K562 (cell line): Measurements from ENCODE around the gene HCCS. TPM values are rescaled to one million over a fixed set of nuclear protein-coding genes. Genes with fewer than 3 reads are reported as not detected.

Experiments used
- ATAC-seq: fragments of 200-7000 bp; cut with Tn5 transposase; 3 replicates; pipeline ENCODE4 v1.9.1; 2020; ENCODE audit warnings: moderate library complexity
- BruUV-seq: library from RNA; stranded (reverse); fragments of 400-500 nt; replicated peaks from 2 replicates; lab custom pipeline; 2021; lab: Mats Ljungman, UMichigan
- CTCF ChIA-PET: fragments of 300-600 bp; formaldehyde crosslinking; extraction: SDS; loops from one replicate; lab custom pipeline; 2021; ENCODE audit warnings: low intra/inter-chr PET ratio; lab: Yijun Ruan, JAX
- POLR2A ChIA-PET: fragments of 300-600, 350-650 bp; sonication (Branson Sonifier 250); formaldehyde crosslinking; extraction: SDS; loops from one replicate; lab custom pipeline; 2021; ENCODE audit warnings: antibody characterized with exemption, inconsistent platforms; lab: Yijun Ruan, JAX
- DNase-seq, 4 experiments: peaks; one replicate each; pipeline versions ENCODE4 v3.0.0 to v3.0.0-alpha.2; 2011 to 2018; ENCODE audit warnings: low spot score in 3 of 4, mixed read lengths in 3 of 4; ENCODE audit errors: extremely low read depth in 1 of 4
- FAIRE-seq: peaks from 2 replicates; lab custom pipeline; 2011; peaks lifted over from hg19 to GRCh38; lab: Jason Lieb, UNC
- H2AFZ ChIP-seq: 2 replicates; pipeline ENCODE4 v1.6.0; 2011; ENCODE audit warnings: low read depth, low read length, control low read depth, inconsistent platforms
- H3K27ac ChIP-seq: fragments of 200-600 bp; 3 replicates; pipeline ENCODE4 v1.8.0; 2011; ENCODE audit warnings: low read depth, mild to moderate bottlenecking, control low read depth, inconsistent platforms, low read length, moderate library complexity, mixed read lengths; ENCODE audit errors: extremely low read depth
- H3K27me3 ChIP-seq, 2 experiments: fragments of 300-600 bp in 1 of 2; 2 replicates in 1 of 2; 3 replicates in 1 of 2; pipeline versions ENCODE4 v1.6.0 to v1.8.0; 2011; ENCODE audit warnings: inconsistent platforms in 2 of 2, low read length in 2 of 2, mild to moderate bottlenecking in 1 of 2, mixed read lengths in 1 of 2, moderate library complexity in 1 of 2; ENCODE audit not compliant: control insufficient read depth in 2 of 2, insufficient read depth in 2 of 2
- H3K36me3 ChIP-seq: fragments of 300-600 bp; 3 replicates; pipeline ENCODE4 v1.8.0; 2011; ENCODE audit warnings: mild to moderate bottlenecking, low read length, inconsistent platforms; ENCODE audit not compliant: control insufficient read depth, insufficient read depth
- H3K4me1 ChIP-seq, 2 experiments: fragments of 200-600 bp in 1 of 2; replicated peaks in 1 of 2; 2 replicates in 1 of 2; 3 replicates in 1 of 2; pipeline versions ENCODE4 v1.5.1 to v1.8.0; 2011; ENCODE audit warnings: inconsistent platforms in 2 of 2, low read length in 2 of 2, mild to moderate bottlenecking in 1 of 2, mixed read lengths in 1 of 2, moderate library complexity in 1 of 2; ENCODE audit not compliant: control insufficient read depth in 2 of 2, insufficient read depth in 2 of 2
- H3K4me2 ChIP-seq: 2 replicates; pipeline ENCODE4 v1.6.1; 2011; ENCODE audit warnings: low read length, control low read depth, inconsistent platforms, mixed read lengths; ENCODE audit not compliant: insufficient read depth
- H3K4me3 ChIP-seq: fragments of 200-600 bp; sonication (generic), shearing (Covaris generic); 2 replicates; pipeline ENCODE4 v1.5.1; 2016; ENCODE audit warnings: control low read depth, inconsistent platforms
- H3K79me2 ChIP-seq: fragments of 200-600 bp; 3 replicates; pipeline ENCODE4 v1.8.0; 2011; ENCODE audit warnings: low read length, inconsistent platforms; ENCODE audit not compliant: control insufficient read depth, insufficient read depth
- H3K9ac ChIP-seq, 2 experiments: 2 replicates each; pipeline versions ENCODE4 v1.6.0 to v1.6.1; 2011; ENCODE audit warnings: low read depth in 2 of 2, low read length in 2 of 2, control low read depth in 1 of 2, inconsistent platforms in 1 of 2, mild to moderate bottlenecking in 1 of 2, mixed read lengths in 1 of 2; ENCODE audit not compliant: insufficient read depth in 1 of 2
- H3K9me1 ChIP-seq: one replicate; pipeline ENCODE4 v1.6.0; 2011; ENCODE audit warnings: inconsistent platforms, mild to moderate bottlenecking, low read length, moderate library complexity; ENCODE audit not compliant: control insufficient read depth, insufficient read depth
- H3K9me3 ChIP-seq: replicated peaks from 2 replicates; pipeline ENCODE4 v1.5.1; 2011; ENCODE audit warnings: low read depth, low read length, inconsistent platforms; ENCODE audit not compliant: control insufficient read depth, insufficient read depth
- H4K20me1 ChIP-seq: replicated peaks from 2 replicates; pipeline ENCODE4 v1.6.1; 2011; ENCODE audit warnings: low read length, inconsistent platforms, mixed read lengths; ENCODE audit not compliant: control insufficient read depth, insufficient read depth
- BCOR ChIP-seq: fragments of 450-650 bp; IDR thresholded peaks from 2 replicates; pipeline ENCODE4 v1.6.1; 2016
- GTF2E2 ChIP-seq: fragments of 200-800 bp; sonication (Bioruptor generic); IDR thresholded peaks from 2 replicates; pipeline ENCODE4 v1.6.1; 2016; ENCODE audit warnings: missing genetic modification characterization, missing compliant biosample characterization
- HMG20A ChIP-seq: fragments of 450-650 bp; formaldehyde crosslinking; conservative IDR thresholded peaks from 2 replicates; pipeline ENCODE4 v1.4.0; 2020; ENCODE audit warnings: mild to moderate bottlenecking, mixed read lengths
- JUND ChIP-seq, 2 experiments: IDR thresholded peaks; 2 replicates in 1 of 2; 3 replicates in 1 of 2; pipeline ENCODE4 v1.6.1; 2011; ENCODE audit warnings: borderline replicate concordance in 2 of 2, low read depth in 2 of 2, low read length in 2 of 2, improper control_type of control experiment in 1 of 2, missing biosample characterization in 1 of 2, missing genetic modification characterization in 1 of 2, missing genetic modification reagents in 1 of 2
- LEF1 ChIP-seq: fragments of 450-650 bp; IDR thresholded peaks from 2 replicates; pipeline ENCODE4 v1.6.1; 2016; ENCODE audit warnings: mild to moderate bottlenecking
- MAX ChIP-seq: sonication (generic); formaldehyde crosslinking; IDR thresholded peaks from 2 replicates; pipeline ENCODE4 v1.9.0; 2022; ENCODE audit warnings: mild to moderate bottlenecking, missing genetic modification reagents
- MCM5 ChIP-seq: fragments of 450-650 bp; IDR thresholded peaks from 2 replicates; pipeline ENCODE4 v1.6.1; 2016; ENCODE audit warnings: low read depth
- MYC ChIP-seq, 2 experiments: fragments of 250-450 bp in 1 of 2; sonication (Bioruptor Pico) in 1 of 2; IDR thresholded peaks; 2 replicates each; pipeline versions ENCODE4 v1.5.1 to v1.6.1; 2012 to 2021; ENCODE audit warnings: low read depth in 2 of 2, borderline replicate concordance in 1 of 2, improper control_type of control experiment in 1 of 2, low read length in 1 of 2, mild to moderate bottlenecking in 1 of 2, moderate library complexity in 1 of 2
- NKRF ChIP-seq: fragments of 450-650 bp; IDR thresholded peaks from 2 replicates; pipeline ENCODE4 v1.6.1; 2016; ENCODE audit warnings: borderline replicate concordance
- POLR3A ChIP-seq: IDR thresholded peaks from 2 replicates; pipeline ENCODE4 v1.6.1; 2011; ENCODE audit warnings: borderline replicate concordance, mild to moderate bottlenecking, moderate library complexity; ENCODE audit not compliant: insufficient read length, insufficient read depth; ENCODE audit errors: extremely low read depth
- PPARD ChIP-seq: fragments of 250-450 bp; sonication (Bioruptor Pico); IDR thresholded peaks from 2 replicates; pipeline ENCODE4 v1.8.0; 2022; ENCODE audit warnings: inconsistent platforms, mild to moderate bottlenecking, moderate library complexity
- RBM34 ChIP-seq: fragments of 200-400 bp; formaldehyde crosslinking; IDR thresholded peaks from 2 replicates; pipeline ENCODE4 v1.6.1; 2018; ENCODE audit warnings: low read length, borderline replicate concordance; ENCODE audit not compliant: insufficient read depth
- SMC3 ChIP-seq: conservative IDR thresholded peaks from 2 replicates; pipeline ENCODE4 v1.6.1; 2011; ENCODE audit warnings: low read depth, low read length, improper control_type of control experiment; ENCODE audit not compliant: insufficient read depth
- SNRNP70 ChIP-seq: fragments of 200-400 bp; formaldehyde crosslinking; optimal IDR thresholded peaks from 2 replicates; pipeline ENCODE3; 2017; ENCODE audit warnings: low read depth, low read length
- SP2 ChIP-seq: IDR thresholded peaks from 2 replicates; pipeline ENCODE4 v1.6.1; 2011; ENCODE audit warnings: mild to moderate bottlenecking, low read depth, low read length, moderate library complexity; ENCODE audit not compliant: poor library complexity, severe bottlenecking; ENCODE audit errors: extremely low read depth
- SRSF7 ChIP-seq: fragments of 200-400 bp; formaldehyde crosslinking; optimal IDR thresholded peaks from 2 replicates; pipeline ENCODE3; 2017; ENCODE audit warnings: mild to moderate bottlenecking, low read depth, low read length
- STAG1 ChIP-seq: sonication (generic); formaldehyde crosslinking; IDR thresholded peaks from 2 replicates; pipeline ENCODE4 v1.5.0; 2020; ENCODE audit warnings: missing genetic modification reagents, borderline replicate concordance
- TGIF2 ChIP-seq: sonication (generic); formaldehyde crosslinking; IDR thresholded peaks from 2 replicates; pipeline ENCODE4 v1.8.1; 2022; ENCODE audit warnings: mild to moderate bottlenecking, missing genetic modification reagents, moderate library complexity
- ZC3H8 ChIP-seq: fragments of 450-650 bp; IDR thresholded peaks from 2 replicates; pipeline ENCODE4 v1.6.1; 2017
- ZNF785 ChIP-seq: fragments of 250-450 bp; sonication (Bioruptor Pico); IDR thresholded peaks from 2 replicates; pipeline ENCODE4 v1.4.0; 2020; ENCODE audit warnings: mild to moderate bottlenecking
- WGBS: fragments of 100-300 bp; shearing (Covaris generic); methylation state at CpG from one replicate; pipeline ENCODE4 v1.1.6; 2016; ENCODE audit warnings: low coverage, mixed read lengths; ENCODE audit not compliant: insufficient coverage; ENCODE audit errors: missing lambda C conversion rate; 5-methylcytosine and 5-hydroxymethylcytosine counted together
- in situ Hi-C: fragments of 300-500 bp; cut with MboI; formaldehyde crosslinking; loops from 4 replicates; pipeline ENCODE4 v1.15.0; 2018; ENCODE audit warnings: inconsistent platforms, mixed read lengths
- intact Hi-C: fragments of 100-400 bp; cut with micrococcal nuclease; formaldehyde crosslinking; loops from 2 replicates; pipeline ENCODE4 v1.14.2; 2022
- polyA plus RNA-seq, 8 experiments: library from polyadenylated mRNA; depleted of rRNA in 4 of 8; stranded (reverse) in 5 of 8; unstranded in 3 of 8; fragments of >200 nt; fragmentation: Nextera tagmentation in 2 of 8; fragmentation: Illumina TruSeq in 1 of 8; extraction: Ambion mirVana in 2 of 8; extraction: Trizol in 1 of 8; gene quantifications; 2 replicates each; pipeline versions ENCODE4 v1.2.1 to v1.2.3, GENCODE V29; 2011 to 2014; ENCODE audit warnings: inconsistent platforms in 1 of 8, missing spikeins in 1 of 8
- total RNA-seq, 7 experiments: library from RNA; depleted of rRNA in 6 of 7; stranded (reverse); fragments of >200 nt in 6 of 7; fragmentation: Illumina TruSeq in 2 of 7; extraction: Trizol in 2 of 7; gene quantifications; 2 replicates each; pipeline versions ENCODE4 v1.2.1 to v1.2.3, GENCODE V29; 2011 to 2021; ENCODE audit warnings: low replicate concordance in 1 of 7

HCCS gene
- total and polyA plus RNA-seq, 9 of the 15 experiments (the other 6 are each of a cell fraction or from before 2014, with no cell fraction given): 22.9 to 81.5 (median 66.9) TPM

- ATAC-seq (peak; percentile 93), DNase-seq (peak; percentile 39 to 81 (median 53)), FAIRE-seq (peak; percentile 88)
- Histone ChIP-seq H4K20me1 (no peaks in the 10 kb centered on the region), H3K9ac (no peak overlapping the region), H3K79me2 (no peaks in the 10 kb centered on the region), H3K4me1 (no peaks in the 10 kb centered on the region; a peak in 2 of 5 replicates), H3K9me1 (no peaks in the 10 kb centered on the region), H3K27me3 (no peaks in the 10 kb centered on the region), H3K4me3 (no peak overlapping the region), H3K4me2 (no peak overlapping the region), H3K27ac (no peak overlapping the region), H3K9me3 (no peaks in the 10 kb centered on the region), H3K36me3 (peaks cover 63% of the 10 kb centered on the region), H2AFZ (no peak overlapping the region)
- intact Hi-C loops: loop anchor here (1.0 to 5.0 kb wide), 4 partner anchors 223 to 387 kb away; no protein-coding TSS in a partner anchor
- ChIA-PET POLR2A (no interaction called here), CTCF (interaction anchor here (0.7 to 6.2 kb wide), 4 partner anchors 226 to 626 kb away, joined by 3 to 91 read pairs (median 6); no protein-coding TSS in a partner anchor)
- 68% methylated on average over 17 of the region's 20 CpGs for WGBS
- BruUV-seq: no TSS peak
- in situ Hi-C loops: no loop called here
- TF ChIP-seq ZNF785 (CRISPR knock-in tag) (no peak), SMC3 (peak; percentile 64), MYC (IDR thresholded peaks at IDR 0.05; ENCODE audit: low read depth, low read length) (no peak), MYC (CRISPR knock-in tag; IDR thresholded peaks at IDR 0.05; ENCODE audit: borderline replicate concordance, low read depth) (no peak), STAG1 (CRISPR knock-in tag) (peak; percentile 56; the same call in 1 of the 2 replicates), LEF1 (no peak), NKRF (no peak), PPARD (CRISPR knock-in tag) (no peak), ZC3H8 (no peak), SRSF7 (no peak), POLR3A (no peak), SNRNP70 (no peak), MAX (CRISPR knock-in tag) (no peak), HMG20A (CRISPR knock-in tag) (no peak), BCOR (no peak), MCM5 (no peak), GTF2E2 (tag) (no peak), RBM34 (no peak), JUND (IDR thresholded peaks at IDR 0.05; ENCODE audit: borderline replicate concordance, low read depth, low read length) (0 out of 2 replicates have a peak, but pooled peaks have one; percentile 11), JUND (tag; IDR thresholded peaks at IDR 0.05; ENCODE audit: borderline replicate concordance, low read depth, low read length) (peak; percentile 40; the same call in 2 of the 3 replicates), SP2 (no peak), TGIF2 (no peak)
Observed at GRCh38 chrX:11143931-11144678, 33.0 kb downstream of the HCCS start.
